ENCODE measurements around the gene ZBTB46.

Gene ZBTB46

DNA sequence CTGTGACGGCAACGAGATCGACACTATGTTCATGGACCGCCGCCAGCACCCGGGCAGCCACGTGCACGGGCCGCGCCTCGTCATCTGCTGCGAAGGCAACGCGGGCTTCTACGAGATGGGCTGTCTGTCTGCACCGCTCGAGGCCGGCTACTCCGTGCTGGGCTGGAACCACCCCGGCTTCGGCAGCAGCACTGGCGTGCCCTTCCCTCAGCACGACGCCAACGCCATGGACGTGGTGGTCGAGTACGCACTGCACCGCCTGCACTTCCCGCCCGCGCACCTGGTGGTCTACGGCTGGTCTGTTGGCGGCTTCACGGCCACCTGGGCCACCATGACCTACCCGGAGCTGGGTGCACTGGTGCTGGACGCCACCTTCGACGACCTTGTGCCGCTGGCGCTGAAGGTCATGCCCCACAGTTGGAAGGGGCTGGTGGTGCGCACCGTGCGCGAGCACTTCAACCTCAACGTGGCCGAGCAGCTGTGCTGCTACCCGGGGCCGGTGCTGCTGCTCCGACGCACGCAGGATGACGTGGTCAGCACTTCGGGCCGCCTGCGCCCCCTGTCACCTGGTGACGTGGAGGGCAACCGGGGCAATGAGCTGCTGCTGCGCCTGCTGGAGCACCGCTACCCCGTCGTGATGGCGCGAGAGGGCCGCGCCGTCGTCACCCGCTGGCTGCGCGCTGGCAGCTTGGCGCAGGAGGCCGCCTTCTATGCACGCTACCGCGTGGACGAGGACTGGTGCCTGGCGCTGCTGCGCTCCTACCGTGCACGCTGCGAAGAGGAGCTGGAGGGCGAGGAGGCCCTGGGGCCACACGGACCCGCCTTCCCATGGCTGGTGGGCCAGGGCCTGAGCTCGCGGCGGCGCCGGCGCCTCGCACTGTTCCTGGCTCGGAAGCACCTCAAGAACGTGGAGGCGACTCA is 31.2 kb upstream of the ZBTB46 start:
- H3K14ac ChIP-seq (ENCODE audit: low read length), result no peak overlapping the region
- WGBS (ENCODE audit: extremely low coverage, insufficient coverage, insufficient read length), result no CpG with 5 or more reads among the region's 95 CpGs
- H3K9ac ChIP-seq (ENCODE audit: low read length), result no peak overlapping the region
- no peak overlapping the region for H4K91ac ChIP-seq (ENCODE audit: low read depth, low read length)
- H3K4me3 ChIP-seq (ENCODE audit: low read depth, low read length), result peak overlapping the region; percentile 12
- peaks cover 22% of the 10 kb centered on the region for H3K79me1 ChIP-seq (ENCODE audit: low read length)
- H3K36me3 ChIP-seq (ENCODE audit: control insufficient read depth in 1 of 2, insufficient read depth in 2 of 2, low read length in 2 of 2), result peaks cover 16% of the 10 kb centered on the region in 2 experiments
- DNase-seq, result no peak
- no peak overlapping the region for H3K23ac ChIP-seq (ENCODE audit: low read length)
- no peak overlapping the region for H2BK5ac ChIP-seq (ENCODE audit: low read depth, low read length, poor library complexity)
- no peak overlapping the region for H2BK120ac ChIP-seq (ENCODE audit: insufficient read depth, low read length, poor library complexity)
- H3K18ac ChIP-seq (ENCODE audit: low read length), result no peak overlapping the region
- no peak overlapping the region for H2BK12ac ChIP-seq (ENCODE audit: low read length)
- no peaks in the 10 kb centered on the region for H3K9me3 ChIP-seq (ENCODE audit: insufficient read depth, low read depth, low read length)
- H3K4ac ChIP-seq (ENCODE audit: low read depth, low read length), result no peak overlapping the region
- no peaks in the 10 kb centered on the region for H3K27me3 ChIP-seq (ENCODE audit: insufficient read depth, low read length)
- H3K4me1 ChIP-seq (ENCODE audit: control insufficient read depth in 1 of 2, insufficient read depth in 2 of 2, low read length in 2 of 2), result peaks cover 24 to 32% of the 10 kb centered on the region in 2 experiments
- H4K8ac ChIP-seq (ENCODE audit: low read depth, low read length), result no peak overlapping the region
- no peak overlapping the region for H4K12ac ChIP-seq (ENCODE audit: low read depth, low read length)
- H2AK5ac ChIP-seq (ENCODE audit: low read length), result no peak overlapping the region
- H3K27ac ChIP-seq (ENCODE audit: low read depth, low read length), result no peak overlapping the region
- no peak overlapping the region for H3K4me2 ChIP-seq (ENCODE audit: low read length)
- no peak overlapping the region for H2AFZ ChIP-seq (ENCODE audit: insufficient read depth, low read length, poor library complexity)
- peaks cover 9% of the 10 kb centered on the region for H3K79me2 ChIP-seq (ENCODE audit: control insufficient read depth, insufficient read depth, low read length, poor library complexity)

DNA sequence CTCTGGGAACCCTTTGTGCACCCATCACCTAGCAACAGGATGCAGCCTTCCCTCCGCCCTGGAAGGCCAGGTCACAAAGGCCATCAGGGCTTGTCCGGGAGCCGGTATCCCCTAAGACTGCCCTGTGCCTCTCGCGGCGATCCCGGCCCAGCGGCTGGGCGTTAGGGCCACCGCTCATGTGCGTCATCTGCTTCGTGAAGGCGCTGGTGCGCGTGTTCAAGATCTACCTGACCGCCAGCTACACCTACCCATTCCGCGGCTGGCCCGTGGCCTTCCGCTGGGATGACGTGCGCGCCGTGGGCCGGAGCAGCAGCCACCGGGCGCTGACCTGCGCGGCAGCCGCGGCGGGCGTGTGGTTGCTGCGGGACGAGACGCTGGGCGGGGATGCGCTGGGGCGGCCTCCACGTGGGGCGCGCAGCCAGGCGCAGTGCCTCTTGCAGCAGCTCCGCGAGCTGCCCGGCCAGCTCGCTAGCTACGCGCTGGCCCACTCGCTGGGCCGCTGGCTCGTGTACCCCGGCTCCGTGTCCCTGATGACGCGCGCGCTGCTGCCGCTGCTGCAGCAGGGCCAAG is 30.4 kb upstream of the ZBTB46 start, which contains the start of gene ABHD16B:
TSS of gene ABHD16B (plus strand) at position 134 of the 570 bp plus-strand sequence. CDS start at position 177, 43 bp downstream.
- Histone ChIP-seq H2AFZ (ENCODE audit: insufficient read depth, low read length, poor library complexity) (no peak within 1 kb of the TSS), H4K91ac (ENCODE audit: low read depth, low read length) (peak within 1 kb of the TSS; percentile 11), H3K23ac (ENCODE audit: low read length) (no peak within 1 kb of the TSS), H3K79me1 (ENCODE audit: low read length) (peaks cover 22% of the 10 kb centered on the region), H3K36me3 (ENCODE audit: control insufficient read depth in 1 of 2, insufficient read depth in 2 of 2, low read length in 2 of 2) (peaks cover 16% of the 10 kb centered on the region in 2 experiments), H3K4ac (ENCODE audit: low read depth, low read length) (no peak within 1 kb of the TSS), H3K9ac (ENCODE audit: low read length) (no peak within 1 kb of the TSS), H3K4me3 (ENCODE audit: low read depth, low read length) (peak within 1 kb of the TSS; percentile 32), H2BK5ac (ENCODE audit: low read depth, low read length, poor library complexity) (no peak within 1 kb of the TSS), H4K12ac (ENCODE audit: low read depth, low read length) (no peak within 1 kb of the TSS), H2AK5ac (ENCODE audit: low read length) (no peak within 1 kb of the TSS), H3K27ac (ENCODE audit: low read depth, low read length) (no peak within 1 kb of the TSS), H3K4me2 (ENCODE audit: low read length) (no peak within 1 kb of the TSS), H2BK12ac (ENCODE audit: low read length) (no peak within 1 kb of the TSS), H2BK120ac (ENCODE audit: insufficient read depth, low read length, poor library complexity) (no peak within 1 kb of the TSS), H3K18ac (ENCODE audit: low read length) (peak within 1 kb of the TSS; percentile 15), H4K8ac (ENCODE audit: low read depth, low read length) (no peak within 1 kb of the TSS), H3K14ac (ENCODE audit: low read length) (no peak within 1 kb of the TSS), H3K27me3 (ENCODE audit: insufficient read depth, low read length) (no peaks in the 10 kb centered on the region), H3K4me1 (ENCODE audit: control insufficient read depth in 1 of 2, insufficient read depth in 2 of 2, low read length in 2 of 2) (peaks cover 24 to 32% of the 10 kb centered on the region in 2 experiments), H3K79me2 (ENCODE audit: control insufficient read depth, insufficient read depth, low read length, poor library complexity) (peaks cover 9% of the 10 kb centered on the region), H3K9me3 (ENCODE audit: insufficient read depth, low read depth, low read length) (no peaks in the 10 kb centered on the region)
- WGBS (ENCODE audit: extremely low coverage, insufficient coverage, insufficient read length), result no CpG with 5 or more reads among the region's 59 CpGs
- DNase-seq, result no peak

- no peak for DNase-seq
- peaks cover 19% of the 10 kb centered on the region for H3K79me1 ChIP-seq (ENCODE audit: low read length)
- no peak overlapping the region for H4K12ac ChIP-seq (ENCODE audit: low read depth, low read length)
- no peak overlapping the region for H3K9ac ChIP-seq (ENCODE audit: low read length)
- WGBS (ENCODE audit: extremely low coverage, insufficient coverage, insufficient read length), result no CpG with 5 or more reads among the region's 17 CpGs
- H3K4ac ChIP-seq (ENCODE audit: low read depth, low read length), result no peak overlapping the region
- H2AK5ac ChIP-seq (ENCODE audit: low read length), result no peak overlapping the region
- no peak overlapping the region for H3K4me2 ChIP-seq (ENCODE audit: low read length)
- H3K14ac ChIP-seq (ENCODE audit: low read length), result no peak overlapping the region
- peaks cover 24 to 39% of the 10 kb centered on the region in 2 experiments for H3K4me1 ChIP-seq (ENCODE audit: control insufficient read depth in 1 of 2, insufficient read depth in 2 of 2, low read length in 2 of 2)
- H2BK120ac ChIP-seq (ENCODE audit: insufficient read depth, low read length, poor library complexity), result no peak overlapping the region
- H3K23ac ChIP-seq (ENCODE audit: low read length), result no peak overlapping the region
- H2BK5ac ChIP-seq (ENCODE audit: low read depth, low read length, poor library complexity), result no peak overlapping the region
- H3K79me2 ChIP-seq (ENCODE audit: control insufficient read depth, insufficient read depth, low read length, poor library complexity), result peaks cover 6% of the 10 kb centered on the region
- H4K8ac ChIP-seq (ENCODE audit: low read depth, low read length), result no peak overlapping the region
- H3K18ac ChIP-seq (ENCODE audit: low read length), result no peak overlapping the region
- H2BK12ac ChIP-seq (ENCODE audit: low read length), result no peak overlapping the region
- H3K27me3 ChIP-seq (ENCODE audit: insufficient read depth, low read length), result no peaks in the 10 kb centered on the region
- no peak overlapping the region for H3K4me3 ChIP-seq (ENCODE audit: low read depth, low read length)
- H2AFZ ChIP-seq (ENCODE audit: insufficient read depth, low read length, poor library complexity), result no peak overlapping the region
- no peaks in the 10 kb centered on the region for H3K9me3 ChIP-seq (ENCODE audit: insufficient read depth, low read depth, low read length)
- H3K36me3 ChIP-seq (ENCODE audit: control insufficient read depth in 1 of 2, insufficient read depth in 2 of 2, low read length in 2 of 2), result peaks cover 16% of the 10 kb centered on the region in 2 experiments
- H4K91ac ChIP-seq (ENCODE audit: low read depth, low read length), result peak overlapping the region; percentile 11
- H3K27ac ChIP-seq (ENCODE audit: low read depth, low read length), result no peak overlapping the region
These were observed 29.4 kb upstream of the ZBTB46 start for GRCh38 chr20:63860325-63861051.

DNA sequence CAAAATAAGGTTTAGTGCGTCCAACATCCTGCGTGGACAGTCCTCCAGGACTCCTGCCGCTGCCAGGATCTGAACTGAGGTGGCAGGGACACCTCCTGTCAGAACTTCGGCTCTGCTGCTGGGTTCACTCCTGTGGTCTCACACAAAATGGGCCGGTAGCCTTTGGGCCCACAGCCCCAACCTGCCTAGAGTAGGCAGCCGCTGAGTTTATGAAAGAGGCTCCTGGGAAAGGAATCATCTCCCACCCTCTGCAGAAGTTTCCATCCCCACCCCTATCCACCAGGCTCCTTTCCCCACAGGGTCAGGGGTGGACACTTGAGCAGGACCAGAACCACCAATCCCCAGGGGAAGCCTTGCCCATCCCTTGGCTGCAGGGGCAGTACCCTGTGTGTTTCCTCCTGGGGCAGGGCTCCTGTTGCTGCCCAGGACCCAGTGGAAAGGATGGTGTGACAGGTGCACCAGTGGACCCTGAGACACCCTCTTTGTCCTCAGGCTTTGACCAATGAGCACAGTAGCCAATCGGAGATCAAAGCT is 28.2 kb upstream of the ZBTB46 start:
- WGBS (ENCODE audit: extremely low coverage, insufficient coverage, insufficient read length), result no CpG with 5 or more reads among the region's 7 CpGs

More for the DNA sequence above, 28.2 kb upstream of the ZBTB46 start:
- H3K4me1 ChIP-seq (ENCODE audit: control insufficient read depth in 1 of 2, insufficient read depth in 2 of 2, low read length in 2 of 2), result peaks cover 33 to 50% of the 10 kb centered on the region in 2 experiments
- no peaks in the 10 kb centered on the region for H3K9me3 ChIP-seq (ENCODE audit: insufficient read depth, low read depth, low read length)
- H3K9ac ChIP-seq (ENCODE audit: low read length), result no peak overlapping the region
- H2AFZ ChIP-seq (ENCODE audit: insufficient read depth, low read length, poor library complexity), result no peak overlapping the region
- H3K27ac ChIP-seq (ENCODE audit: low read depth, low read length), result peak overlapping the region; percentile 14
- no peak overlapping the region for H2BK12ac ChIP-seq (ENCODE audit: low read length)
- no peak overlapping the region for H4K8ac ChIP-seq (ENCODE audit: low read depth, low read length)
- H3K4me3 ChIP-seq (ENCODE audit: low read depth, low read length), result no peak overlapping the region
- H3K4me2 ChIP-seq (ENCODE audit: low read length), result peak overlapping the region; percentile 41
- no peak overlapping the region for H3K14ac ChIP-seq (ENCODE audit: low read length)
- DNase-seq, result no peak
- H2BK5ac ChIP-seq (ENCODE audit: low read depth, low read length, poor library complexity), result no peak overlapping the region
- H3K79me1 ChIP-seq (ENCODE audit: low read length), result peaks cover 17% of the 10 kb centered on the region
- no peak overlapping the region for H3K4ac ChIP-seq (ENCODE audit: low read depth, low read length)
- H3K36me3 ChIP-seq (ENCODE audit: control insufficient read depth in 1 of 2, insufficient read depth in 2 of 2, low read length in 2 of 2), result peaks cover 16% of the 10 kb centered on the region in 2 experiments
- H3K27me3 ChIP-seq (ENCODE audit: insufficient read depth, low read length), result no peaks in the 10 kb centered on the region
- H3K79me2 ChIP-seq (ENCODE audit: control insufficient read depth, insufficient read depth, low read length, poor library complexity), result no peaks in the 10 kb centered on the region
- no peak overlapping the region for H4K12ac ChIP-seq (ENCODE audit: low read depth, low read length)
- H3K23ac ChIP-seq (ENCODE audit: low read length), result peak overlapping the region; percentile 67
- H2BK120ac ChIP-seq (ENCODE audit: insufficient read depth, low read length, poor library complexity), result no peak overlapping the region
- peak overlapping the region; percentile 35 for H4K91ac ChIP-seq (ENCODE audit: low read depth, low read length)
- no peak overlapping the region for H2AK5ac ChIP-seq (ENCODE audit: low read length)
- H3K18ac ChIP-seq (ENCODE audit: low read length), result no peak overlapping the region

Measured in trophoblast cell (in vitro differentiated cells and primary cell).